Activated gamma-delta T cell treated with anti-CD3 and anti-CD28 coated beads, Interleukin-2, amount 50 U/mL, for 16 hours (primary cell): ENCODE data around the gene TM7SF3.

Experiments used
- DNase-seq: peaks from one replicate; pipeline ENCODE4 v3.0.0-alpha.2; 2020; ENCODE audit warnings: low read depth

TM7SF3 gene

GRCh38 chr12:26928661-26929060 lies 85.5 kb downstream of the TM7SF3 start:
- DNase-seq, result no peak
